ENCODE results near the gene SIX1. TPM values are rescaled to one million over a fixed set of nuclear protein-coding genes. Genes with fewer than 3 reads are reported as not detected.

The SIX1 gene
- total and polyA plus RNA-seq, 2 of the 13 experiments (the other 11 are each of a cell fraction or from before 2014, with no cell fraction given), result 1.7 to 6.5 TPM

GRCh38 chr14:60680511-60680910 lies 31.2 kb upstream of the SIX1 start (continued):
- TF ChIP-seq, protein P1, sequence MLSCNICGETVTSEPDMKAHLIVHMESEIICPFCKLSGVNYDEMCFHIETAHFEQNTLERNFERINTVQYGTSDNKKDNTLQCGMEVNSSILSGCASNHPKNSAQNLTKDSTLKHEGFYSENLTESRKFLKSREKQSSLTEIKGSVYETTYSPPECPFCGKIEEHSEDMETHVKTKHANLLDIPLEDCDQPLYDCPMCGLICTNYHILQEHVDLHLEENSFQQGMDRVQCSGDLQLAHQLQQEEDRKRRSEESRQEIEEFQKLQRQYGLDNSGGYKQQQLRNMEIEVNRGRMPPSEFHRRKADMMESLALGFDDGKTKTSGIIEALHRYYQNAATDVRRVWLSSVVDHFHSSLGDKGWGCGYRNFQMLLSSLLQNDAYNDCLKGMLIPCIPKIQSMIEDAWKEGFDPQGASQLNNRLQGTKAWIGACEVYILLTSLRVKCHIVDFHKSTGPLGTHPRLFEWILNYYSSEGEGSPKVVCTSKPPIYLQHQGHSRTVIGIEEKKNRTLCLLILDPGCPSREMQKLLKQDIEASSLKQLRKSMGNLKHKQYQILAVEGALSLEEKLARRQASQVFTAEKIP (CRISPR knock-in tag; IDR thresholded peaks at IDR 0.05; ENCODE audit: borderline replicate concordance), result no peak

DNA sequence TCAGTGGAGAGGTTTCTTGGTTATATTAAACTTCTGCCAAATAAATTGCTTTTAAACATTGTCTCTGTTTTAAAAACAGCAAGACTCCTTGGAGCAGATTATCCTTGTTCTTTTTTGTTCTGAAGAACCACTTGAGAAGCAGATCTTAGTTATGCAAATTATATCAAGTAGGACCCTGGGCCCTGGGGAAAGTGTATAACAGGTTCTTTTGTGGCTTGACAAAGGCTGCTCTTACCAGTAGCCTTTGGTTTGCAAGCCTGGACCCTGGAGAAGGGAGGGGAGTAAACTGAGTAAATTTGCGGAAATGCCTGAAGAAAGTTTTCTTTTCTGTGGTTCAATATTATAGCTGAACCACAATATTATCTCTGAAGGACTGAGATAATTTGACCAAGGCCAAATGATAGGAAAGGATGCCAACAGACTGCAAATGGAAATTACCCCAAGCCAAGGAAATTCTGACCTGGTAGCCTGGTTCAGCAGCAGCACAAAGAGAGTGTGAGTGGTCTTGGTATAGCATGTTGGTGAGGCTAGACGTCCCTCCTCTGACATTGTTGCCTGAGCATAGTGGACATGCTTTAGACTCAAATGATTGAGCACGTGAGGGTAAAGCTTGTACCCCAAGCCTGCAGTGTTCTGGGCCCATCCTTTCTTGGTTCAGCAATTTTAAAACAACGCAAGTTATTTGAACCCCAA lies 30.4 kb upstream of the SIX1 start:
- 63% methylated on average over 4 of the region's 4 CpGs for WGBS (ENCODE audit: low lambda C conversion rate)
- FAIRE-seq (no peak), DNase-seq (ENCODE audit: low spot score) (no peak), ATAC-seq (no peak)
- no peaks in the 10 kb centered on the region for H3K27me3 ChIP-seq (ENCODE audit: control insufficient read depth in 1 of 2, insufficient read depth in 2 of 2, low read length in 2 of 2)
- H3K4me3 ChIP-seq (replicated peaks in 1 of 3; ENCODE audit: insufficient read depth in 1 of 3, low read depth in 2 of 3, low read length in 3 of 3), result no peak overlapping the region
- POLR2A ChIA-PET, result no interaction called here
- H3K4me2 ChIP-seq (ENCODE audit: low read depth, low read length), result no peak overlapping the region
- H3K79me2 ChIP-seq (ENCODE audit: insufficient read depth, low read length), result no peaks in the 10 kb centered on the region
- CTCF ChIA-PET (ENCODE audit: low intra/inter-chr PET ratio, low total read pairs), result no interaction called here
- H4K20me1 ChIP-seq (ENCODE audit: insufficient read depth, low read length), result no peaks in the 10 kb centered on the region
- intact Hi-C loops (cut with micrococcal nuclease; ENCODE audit: unreplicated experiment), result no loop called here
- peaks cover 7% of the 10 kb centered on the region; the same call in 1 of the 2 replicates for H3K4me1 ChIP-seq (ENCODE audit: insufficient read depth, low read length)
- no peak overlapping the region for H3K9ac ChIP-seq (ENCODE audit: insufficient read depth, low read depth, low read length)
- no peak overlapping the region for H3K27ac ChIP-seq (ENCODE audit: extremely low read length, insufficient read depth, low read length)
- no peaks in the 10 kb centered on the region for H3K36me3 ChIP-seq (replicated peaks in 1 of 2; ENCODE audit: control insufficient read depth in 1 of 2, insufficient read depth in 2 of 2, low read length in 2 of 2)
- in situ Hi-C loops (cut with HindIII; ENCODE audit: extremely low pct_ligation_motif_present, low pct_unique_long_range_greater_than_20kb), result no loop called here
- TF ChIP-seq ZNF670 (CRISPR knock-in tag; IDR thresholded peaks at IDR 0.05; ENCODE audit: borderline replicate concordance) (no peak), ZNF644 (CRISPR knock-in tag; IDR thresholded peaks at IDR 0.05; ENCODE audit: low read depth) (no peak), POLR2AphosphoS2 (IDR thresholded peaks at IDR 0.05; ENCODE audit: low read depth, low read length) (no peak)
- BruUV-seq (replicated peaks), result no TSS peak
- H2AFZ ChIP-seq (ENCODE audit: low read length), result no peak overlapping the region
- no peaks in the 10 kb centered on the region for H3K9me3 ChIP-seq (ENCODE audit: low read length)

GRCh38 chr14:60677701-60678100 lies 28.4 kb upstream of the SIX1 start:
- POLR2A ChIA-PET, result no interaction called here
- intact Hi-C loops (cut with micrococcal nuclease; ENCODE audit: unreplicated experiment), result no loop called here
- no TSS peak for BruUV-seq (replicated peaks)

More at GRCh38 chr14:60677701-60678100, 28.4 kb upstream of the SIX1 start:
- no peaks in the 10 kb centered on the region for H4K20me1 ChIP-seq (ENCODE audit: insufficient read depth, low read length)
- no peak for FAIRE-seq
- no peak overlapping the region for H3K4me2 ChIP-seq (ENCODE audit: low read depth, low read length)
- no peak overlapping the region for H3K9ac ChIP-seq (ENCODE audit: insufficient read depth, low read depth, low read length)
- no peaks in the 10 kb centered on the region for H3K27me3 ChIP-seq (ENCODE audit: control insufficient read depth in 1 of 2, insufficient read depth in 2 of 2, low read length in 2 of 2)
- no peak overlapping the region for H2AFZ ChIP-seq (ENCODE audit: low read length)
- H3K27ac ChIP-seq (ENCODE audit: extremely low read length, insufficient read depth, low read length), result no peak overlapping the region
- no peak for ATAC-seq
- no peak for DNase-seq (ENCODE audit: low spot score)
- TF ChIP-seq NCOA1 (CRISPR knock-in tag; IDR thresholded peaks at IDR 0.05), result no peak
- TF ChIP-seq MEIS2 (CRISPR knock-in tag; IDR thresholded peaks at IDR 0.05), result no peak
- no peak for TF ChIP-seq GTF2F1 (IDR thresholded peaks at IDR 0.05; ENCODE audit: low read length)
- no peak for TF ChIP-seq ZNF142 (CRISPR knock-in tag; IDR thresholded peaks at IDR 0.05)
- no peak for TF ChIP-seq RXRB (CRISPR knock-in tag; IDR thresholded peaks at IDR 0.05; ENCODE audit: borderline replicate concordance)
- no peak for TF ChIP-seq TOPORS (CRISPR knock-in tag; IDR thresholded peaks at IDR 0.05)
- in situ Hi-C loops (cut with HindIII; ENCODE audit: extremely low pct_ligation_motif_present, low pct_unique_long_range_greater_than_20kb), result no loop called here
- no peaks in the 10 kb centered on the region for H3K4me1 ChIP-seq (ENCODE audit: insufficient read depth, low read length)
- CTCF ChIA-PET (ENCODE audit: low intra/inter-chr PET ratio, low total read pairs), result no interaction called here
- H3K4me3 ChIP-seq (replicated peaks in 1 of 3; ENCODE audit: insufficient read depth in 1 of 3, low read depth in 2 of 3, low read length in 3 of 3), result no peak overlapping the region
- no peaks in the 10 kb centered on the region for H3K79me2 ChIP-seq (ENCODE audit: insufficient read depth, low read length)
- no peaks in the 10 kb centered on the region for H3K36me3 ChIP-seq (replicated peaks in 1 of 2; ENCODE audit: control insufficient read depth in 1 of 2, insufficient read depth in 2 of 2, low read length in 2 of 2)
- H3K9me3 ChIP-seq (ENCODE audit: low read length), result no peaks in the 10 kb centered on the region
